PC-9 (cell line): Measurements from ENCODE around the gene FARP1. TPM values are rescaled to one million over a fixed set of nuclear protein-coding genes. Genes with fewer than 3 reads are reported as not detected.

Source experiments
- BruUV-seq: library from RNA; stranded (reverse); fragments of 400-500 nt; replicated peaks from 2 replicates; lab custom pipeline; 2021; lab: Mats Ljungman, UMichigan
- CTCF ChIA-PET: fragments of 300-600 bp; sonication (Branson Sonifier 250); formaldehyde crosslinking; loops from one replicate; lab custom pipeline; 2022; ENCODE audit warnings: antibody characterized with exemption; lab: Charles Lee
- POLR2A ChIA-PET: fragments of 300-600 bp; sonication (Branson Sonifier 250); formaldehyde crosslinking; loops from one replicate; lab custom pipeline; 2022; ENCODE audit warnings: antibody characterized with exemption; ENCODE audit not compliant: unreplicated experiment; lab: Charles Lee
- DNase-seq, 2 experiments: peaks; one replicate each; pipeline versions ENCODE4 v3.0.0 to v3.0.0-alpha.2; 2015 to 2022; ENCODE audit warnings: mixed read lengths in 1 of 2
- H2AFZ ChIP-seq: fragments of 200-600 bp; sonication (generic); 2 replicates; pipeline ENCODE4 v1.8.1; 2017; ENCODE audit warnings: antibody characterized with exemption
- H3F3A ChIP-seq: fragments of 200-600 bp; sonication (generic); 2 replicates; pipeline ENCODE4 v1.8.1; 2017; ENCODE audit warnings: antibody characterized with exemption, mild to moderate bottlenecking, low read depth; ENCODE audit not compliant: insufficient read depth
- H3K27ac ChIP-seq: fragments of 200-600 bp; sonication (generic); 2 replicates; pipeline ENCODE4 v1.6.1; 2016; ENCODE audit warnings: mixed run types
- H3K27me3 ChIP-seq: fragments of 200-600 bp; sonication (generic); 2 replicates; pipeline ENCODE4 v1.6.1; 2016; ENCODE audit warnings: low read depth, mixed run types; ENCODE audit not compliant: insufficient read depth
- H3K36me3 ChIP-seq: fragments of 200-600 bp; sonication (generic); 2 replicates; pipeline ENCODE4 v1.6.1; 2016; ENCODE audit warnings: low read depth, mixed run types
- H3K4me1 ChIP-seq: fragments of 200-600 bp; sonication (generic); replicated peaks from 2 replicates; pipeline ENCODE4 v1.6.1; 2016; ENCODE audit warnings: mixed run types; ENCODE audit not compliant: insufficient read depth
- H3K4me2 ChIP-seq: fragments of 200-600 bp; sonication (generic); 2 replicates; pipeline ENCODE4 v1.6.1; 2017; ENCODE audit warnings: mixed run types
- H3K4me3 ChIP-seq: fragments of 200-600 bp; sonication (generic); 2 replicates; pipeline ENCODE4 v1.6.1; 2016; ENCODE audit warnings: mixed run types
- H3K79me2 ChIP-seq: fragments of 200-600 bp; sonication (generic); 2 replicates; pipeline ENCODE4 v1.6.1; 2017; ENCODE audit warnings: low read depth, mixed run types
- H3K9me2 ChIP-seq: fragments of 200-600 bp; sonication (generic); 2 replicates; pipeline ENCODE4 v1.8.1; 2017; ENCODE audit warnings: mild to moderate bottlenecking; ENCODE audit not compliant: insufficient read depth
- H3K9me3 ChIP-seq: fragments of 200-600 bp; sonication (generic); 2 replicates; pipeline ENCODE4 v1.8.1; 2016; ENCODE audit warnings: low read depth; ENCODE audit not compliant: insufficient read depth
- H4K20me1 ChIP-seq: fragments of 200-600 bp; sonication (generic); 2 replicates; pipeline ENCODE4 v1.8.1; 2017; ENCODE audit not compliant: insufficient read depth
- CTCF ChIP-seq: fragments of 200-600 bp; sonication (generic); conservative IDR thresholded peaks from 2 replicates; pipeline ENCODE4 v1.6.1; 2017; ENCODE audit warnings: mixed run types, antibody characterized with exemption, mild to moderate bottlenecking, moderate library complexity
- EZH2 ChIP-seq: fragments of 200-600 bp; sonication (generic); IDR thresholded peaks from 2 replicates; pipeline ENCODE4 v1.8.0; 2017; ENCODE audit warnings: antibody characterized with exemption, low read depth
- intact Hi-C: fragments of 100-400 bp; cut with micrococcal nuclease; formaldehyde crosslinking; loops from one replicate; pipeline ENCODE4 v1.10.0; 2022; ENCODE audit not compliant: unreplicated experiment
- total RNA-seq: library from RNA; stranded (reverse); gene quantifications from 2 replicates; pipeline ENCODE4 v1.2.3, GENCODE V29; 2021

FARP1 gene
- total RNA-seq, 1 experiment from 2014 or later: 62.1 TPM

- no peaks in the 10 kb centered on the region for H3K4me1 ChIP-seq
- H3F3A ChIP-seq: no peaks in the 10 kb centered on the region
- no peaks in the 10 kb centered on the region for H3K36me3 ChIP-seq
- no peaks in the 10 kb centered on the region for H3K79me2 ChIP-seq
- no peak overlapping the region for H3K4me2 ChIP-seq
- TF ChIP-seq EZH2 (no peak), CTCF (no peak)
- POLR2A ChIA-PET: no interaction called here
- no TSS peak for BruUV-seq
- no peak for DNase-seq
- CTCF ChIA-PET: no interaction called here
- H3K27ac ChIP-seq: no peak overlapping the region
- H3K4me3 ChIP-seq: no peak overlapping the region
- H3K9me2 ChIP-seq: no peaks in the 10 kb centered on the region
- H4K20me1 ChIP-seq: no peaks in the 10 kb centered on the region
- no peaks in the 10 kb centered on the region for H3K27me3 ChIP-seq
- no peaks in the 10 kb centered on the region for H3K9me3 ChIP-seq
- H2AFZ ChIP-seq: no peak overlapping the region
- intact Hi-C loops: no loop called here
These were observed 200.6 kb downstream of the FARP1 start for GRCh38 chr13:98343461-98343860.

- Histone ChIP-seq H3K4me2 (no peak overlapping the region), H3K36me3 (no peaks in the 10 kb centered on the region), H3K4me3 (no peak overlapping the region), H3K4me1 (no peaks in the 10 kb centered on the region), H3K27me3 (no peaks in the 10 kb centered on the region), H2AFZ (no peak overlapping the region), H3K27ac (no peak overlapping the region), H3K79me2 (no peaks in the 10 kb centered on the region), H4K20me1 (no peaks in the 10 kb centered on the region), H3K9me3 (no peaks in the 10 kb centered on the region), H3K9me2 (no peaks in the 10 kb centered on the region), H3F3A (no peaks in the 10 kb centered on the region)
- no TSS peak for BruUV-seq
- POLR2A ChIA-PET: no interaction called here
- TF ChIP-seq EZH2 (no peak), CTCF (no peak)
- DNase-seq: no peak
- CTCF ChIA-PET: no interaction called here
- intact Hi-C loops: no loop called here
These were observed 201.5 kb downstream of the FARP1 start for GRCh38 chr13:98344392-98344791.

GRCh38 chr13:98345107-98345935 lies 202.4 kb downstream of the FARP1 start:
- H2AFZ ChIP-seq: no peak overlapping the region
- intact Hi-C loops: no loop called here
- BruUV-seq: no TSS peak
- CTCF ChIA-PET: no interaction called here
- no peaks in the 10 kb centered on the region for H3K9me3 ChIP-seq
- H4K20me1 ChIP-seq: no peaks in the 10 kb centered on the region
- TF ChIP-seq EZH2: no peak
- no peak for TF ChIP-seq CTCF
- H3K79me2 ChIP-seq: no peaks in the 10 kb centered on the region
- no peaks in the 10 kb centered on the region for H3K27me3 ChIP-seq
- no peak overlapping the region for H3K27ac ChIP-seq
- H3F3A ChIP-seq: no peaks in the 10 kb centered on the region
- POLR2A ChIA-PET: no interaction called here
- no peak overlapping the region for H3K4me2 ChIP-seq
- H3K9me2 ChIP-seq: no peaks in the 10 kb centered on the region
- no peaks in the 10 kb centered on the region for H3K4me1 ChIP-seq
- H3K4me3 ChIP-seq: no peak overlapping the region
- no peak for DNase-seq
- H3K36me3 ChIP-seq: no peaks in the 10 kb centered on the region
